Measurements from ENCODE around the gene TDRD9.
A peak's percentile ranks its signal among the peaks of the same experiment; 100 is the strongest.

Gene TDRD9

GRCh38 chr14:104041430-104042104 is 113.3 kb downstream of the TDRD9 start:
- in situ Hi-C loops (cut with HindIII; ENCODE audit: low pct_ligation_motif_present, low pct_unique_long_range_greater_than_20kb, low sequenced_read_pairs): no loop called here

GRCh38 chr14:104044016-104044415 is 115.8 kb downstream of the TDRD9 start:
- DNase-seq: no peak
- in situ Hi-C loops (cut with HindIII; ENCODE audit: low pct_ligation_motif_present, low pct_unique_long_range_greater_than_20kb, low sequenced_read_pairs): no loop called here

More at GRCh38 chr14:104041430-104042104, 113.3 kb downstream of the TDRD9 start:
- no peak for DNase-seq

GRCh38 chr14:104047761-104048160 is 119.5 kb downstream of the TDRD9 start:
- in situ Hi-C loops (cut with HindIII; ENCODE audit: low pct_ligation_motif_present, low pct_unique_long_range_greater_than_20kb, low sequenced_read_pairs): no loop called here
- DNase-seq: no peak

- DNase-seq: no peak
- in situ Hi-C loops (cut with HindIII; ENCODE audit: low pct_ligation_motif_present, low pct_unique_long_range_greater_than_20kb, low sequenced_read_pairs): no loop called here
Observed at GRCh38 chr14:104048758-104049507, 120.7 kb downstream of the TDRD9 start.

- in situ Hi-C loops (cut with HindIII; ENCODE audit: low pct_ligation_motif_present, low pct_unique_long_range_greater_than_20kb, low sequenced_read_pairs): no loop called here
- DNase-seq: no peak
Observed at GRCh38 chr14:104049576-104050240, 121.5 kb downstream of the TDRD9 start.

- in situ Hi-C loops (cut with HindIII; ENCODE audit: low pct_ligation_motif_present, low pct_unique_long_range_greater_than_20kb, low sequenced_read_pairs): no loop called here
- DNase-seq: no peak
Observed at GRCh38 chr14:104051092-104051813, 123.0 kb downstream of the TDRD9 start.

GRCh38 chr14:104054222-104054905 is 126.1 kb downstream of the TDRD9 start:
- no peak for DNase-seq
- in situ Hi-C loops (cut with HindIII; ENCODE audit: low pct_ligation_motif_present, low pct_unique_long_range_greater_than_20kb, low sequenced_read_pairs): no loop called here

GRCh38 chr14:104062281-104062680 is 134.0 kb downstream of the TDRD9 start:
- no peak for DNase-seq
- in situ Hi-C loops (cut with HindIII; ENCODE audit: low pct_ligation_motif_present, low pct_unique_long_range_greater_than_20kb, low sequenced_read_pairs): no loop called here

- no peak for DNase-seq
- in situ Hi-C loops (cut with HindIII; ENCODE audit: low pct_ligation_motif_present, low pct_unique_long_range_greater_than_20kb, low sequenced_read_pairs): no loop called here
Observed at GRCh38 chr14:104064003-104064402, 135.7 kb downstream of the TDRD9 start.

GRCh38 chr14:104066279-104066678 is 138.0 kb downstream of the TDRD9 start:
- no peak for DNase-seq
- in situ Hi-C loops (cut with HindIII; ENCODE audit: low pct_ligation_motif_present, low pct_unique_long_range_greater_than_20kb, low sequenced_read_pairs): no loop called here

GRCh38 chr14:104066719-104067295 is 138.6 kb downstream of the TDRD9 start:
- in situ Hi-C loops (cut with HindIII; ENCODE audit: low pct_ligation_motif_present, low pct_unique_long_range_greater_than_20kb, low sequenced_read_pairs): no loop called here
- DNase-seq: no peak

GRCh38 chr14:104069541-104069940 is 141.3 kb downstream of the TDRD9 start:
- no peak for DNase-seq
- in situ Hi-C loops (cut with HindIII; ENCODE audit: low pct_ligation_motif_present, low pct_unique_long_range_greater_than_20kb, low sequenced_read_pairs): no loop called here

- DNase-seq: no peak
- in situ Hi-C loops (cut with HindIII; ENCODE audit: low pct_ligation_motif_present, low pct_unique_long_range_greater_than_20kb, low sequenced_read_pairs): no loop called here
Observed at GRCh38 chr14:104072586-104072985, 144.3 kb downstream of the TDRD9 start.

GRCh38 chr14:104073764-104074163 is 145.5 kb downstream of the TDRD9 start:
- in situ Hi-C loops (cut with HindIII; ENCODE audit: low pct_ligation_motif_present, low pct_unique_long_range_greater_than_20kb, low sequenced_read_pairs): no loop called here
- DNase-seq: no peak

GRCh38 chr14:104075530-104076151 is 147.4 kb downstream of the TDRD9 start:
- peak; percentile 6 for DNase-seq
- in situ Hi-C loops (cut with HindIII; ENCODE audit: low pct_ligation_motif_present, low pct_unique_long_range_greater_than_20kb, low sequenced_read_pairs): no loop called here

- DNase-seq: no peak
- in situ Hi-C loops (cut with HindIII; ENCODE audit: low pct_ligation_motif_present, low pct_unique_long_range_greater_than_20kb, low sequenced_read_pairs): no loop called here
Observed at GRCh38 chr14:104076743-104077142, 148.5 kb downstream of the TDRD9 start.

- in situ Hi-C loops (cut with HindIII; ENCODE audit: low pct_ligation_motif_present, low pct_unique_long_range_greater_than_20kb, low sequenced_read_pairs): no loop called here
- DNase-seq: peak; percentile 86
Observed at GRCh38 chr14:104078031-104078455, 149.8 kb downstream of the TDRD9 start.
